Mesodermal cell (in vitro differentiated cells): ENCODE results near the gene DPF3. TPM values are rescaled to one million over a fixed set of nuclear protein-coding genes. Genes with fewer than 3 reads are reported as not detected.

Source experiments
- H3K27ac ChIP-seq: 2 replicates; pipeline ENCODE4 v1.7.0; 2013; ENCODE audit warnings: mild to moderate bottlenecking, low read depth, low read length, moderate library complexity; ENCODE audit not compliant: severe bottlenecking
- H3K36me3 ChIP-seq: 2 replicates; pipeline ENCODE4 v1.7.1; 2013; ENCODE audit warnings: mild to moderate bottlenecking, low read length, moderate library complexity; ENCODE audit not compliant: control insufficient read depth, insufficient read depth
- H3K4me1 ChIP-seq: one replicate; pipeline ENCODE4 v1.7.1; 2013; ENCODE audit warnings: mild to moderate bottlenecking, low read length; ENCODE audit not compliant: insufficient read depth, control insufficient read depth, poor library complexity, severe bottlenecking
- H3K4me3 ChIP-seq: 2 replicates; pipeline ENCODE4 v1.7.0; 2013; ENCODE audit warnings: low read length, control low read depth, mild to moderate bottlenecking; ENCODE audit not compliant: insufficient read depth, poor library complexity, severe bottlenecking; ENCODE audit errors: extremely low read depth
- H3K9me3 ChIP-seq: 2 replicates; pipeline ENCODE4 v1.7.1; 2013; ENCODE audit warnings: mild to moderate bottlenecking, low read length, moderate library complexity; ENCODE audit not compliant: control insufficient read depth
- WGBS, 2 experiments: methylation state at CpG; one replicate each; pipeline ENCODE4 v1.1.5; 2013; ENCODE audit warnings: missing lambda C conversion rate in 2 of 2; ENCODE audit not compliant: insufficient coverage in 2 of 2; 5-methylcytosine and 5-hydroxymethylcytosine counted together
- polyA plus RNA-seq, 2 experiments: library from polyadenylated mRNA; stranded (reverse); fragments of 50-300 nt; gene quantifications; one replicate each; pipeline ENCODE4 v1.2.3, GENCODE V29; 2013

Gene DPF3
- 1.9 TPM for polyA plus RNA-seq (2013, experiment 1 of 2)
- 3.5 TPM for polyA plus RNA-seq (2013, experiment 2 of 2)

DNA sequence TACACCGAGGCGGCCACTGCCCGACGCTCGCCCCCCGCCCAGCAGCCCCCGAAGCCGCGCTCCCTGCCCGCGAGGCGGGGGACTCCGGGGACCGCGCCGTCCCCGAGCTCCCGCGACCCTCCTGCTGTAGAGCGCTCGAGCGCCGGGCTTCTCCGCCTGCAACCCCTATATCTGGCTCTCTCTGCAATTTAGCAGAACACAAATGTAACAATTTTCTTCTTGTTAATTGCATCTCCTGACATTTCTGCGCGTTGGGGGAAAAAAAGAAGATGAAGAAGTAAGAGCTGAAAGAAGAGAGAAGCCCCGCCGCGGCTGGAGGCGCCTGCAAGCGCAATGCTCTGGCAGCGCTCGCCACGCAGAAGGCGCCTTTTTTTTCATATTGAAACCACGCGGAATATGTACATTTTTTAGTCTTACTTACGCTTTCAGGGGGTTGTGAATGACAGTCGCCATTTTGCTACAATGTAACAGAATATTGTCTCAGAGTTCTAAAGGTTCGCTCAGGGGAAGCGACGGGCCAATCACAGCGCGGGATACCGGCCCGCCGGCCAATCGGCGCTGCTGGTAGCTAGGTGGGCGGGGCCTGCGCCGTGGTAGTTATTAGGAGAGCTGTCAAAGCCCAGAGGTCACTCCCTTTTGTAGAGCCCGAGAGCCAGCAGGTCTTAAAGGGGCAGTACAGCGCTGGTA is at the start of gene DPF3:
Gene DPF3 (minus strand): TSS at position 466 of the 687 bp plus-strand sequence. CDS start 13 bp downstream, at position 453.
- 1% methylated on average over 34 to 42 of the region's 54 CpGs for WGBS, 2 experiments
- H3K4me3 ChIP-seq = peak within 1 kb of the TSS; percentile 74
- H3K27ac ChIP-seq = peak within 1 kb of the TSS; percentile 32
- H3K36me3 ChIP-seq = no peaks in the 10 kb centered on the region
- H3K4me1 ChIP-seq = peaks cover 3% of the 10 kb centered on the region
- H3K9me3 ChIP-seq = no peaks in the 10 kb centered on the region

DNA sequence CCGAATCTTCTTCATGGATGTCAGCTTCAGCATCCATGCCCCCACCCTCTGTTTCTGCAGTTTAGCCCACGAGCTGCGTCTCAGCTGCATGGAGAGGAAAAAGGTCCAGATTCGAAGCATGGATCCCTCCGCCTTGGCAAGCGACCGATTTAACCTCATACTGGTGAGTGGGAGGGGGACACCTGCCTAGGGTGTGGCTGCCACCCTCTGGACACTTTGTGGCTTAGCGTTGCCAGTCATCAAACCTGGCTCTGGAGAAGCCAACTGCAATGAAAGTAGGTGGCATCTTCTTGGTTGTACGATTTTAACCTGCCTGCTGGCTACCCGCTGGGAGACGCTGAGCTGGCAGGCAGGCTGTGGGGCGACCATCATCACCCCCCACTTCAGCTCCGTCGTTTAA is 49.0 kb upstream of the DPF3 start:
- no peaks in the 10 kb centered on the region for H3K9me3 ChIP-seq
- peaks cover 71% of the 10 kb centered on the region for H3K36me3 ChIP-seq
- 89 to 90% methylated on average over 6 to 12 of the region's 14 CpGs for WGBS, 2 experiments
- no peak overlapping the region for H3K27ac ChIP-seq
- peaks cover 5% of the 10 kb centered on the region for H3K4me1 ChIP-seq
- no peak overlapping the region for H3K4me3 ChIP-seq

DNA sequence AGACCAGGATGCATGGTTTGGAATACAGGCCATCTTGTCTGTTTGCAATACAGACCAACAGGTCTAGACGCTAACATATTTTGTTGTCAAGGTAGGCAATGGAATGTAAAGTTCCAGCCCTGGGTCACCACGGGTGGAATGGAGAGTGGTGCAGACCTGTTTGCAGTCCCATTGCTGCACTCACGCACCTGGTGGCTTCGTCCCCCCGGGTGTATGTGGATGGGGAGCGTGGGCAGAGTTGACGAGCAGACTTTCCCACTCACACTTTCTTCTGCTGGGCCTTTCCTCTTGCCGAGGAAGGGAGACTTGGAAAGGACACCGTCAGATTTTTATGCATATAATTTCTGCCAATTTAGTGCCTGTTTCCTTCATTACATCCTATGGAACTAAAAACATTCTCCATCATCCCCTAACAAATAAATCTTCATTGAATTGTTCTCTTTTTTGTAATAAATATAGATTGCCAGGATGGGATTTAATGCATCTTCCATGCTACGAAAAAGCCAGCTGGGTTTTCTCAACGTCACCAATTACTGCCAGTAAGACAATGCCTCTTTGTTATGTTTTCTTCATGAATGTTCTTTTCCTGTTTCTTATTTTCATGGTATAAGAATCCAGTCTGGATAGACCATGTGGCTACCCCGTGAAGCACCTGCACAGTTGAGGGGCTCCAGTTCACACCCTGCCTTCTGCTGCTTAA is 47.5 kb upstream of the DPF3 start:
- H3K27ac ChIP-seq = no peak overlapping the region
- H3K36me3 ChIP-seq = peaks cover 59% of the 10 kb centered on the region
- no peaks in the 10 kb centered on the region for H3K4me1 ChIP-seq
- 90 to 97% methylated on average over 8 to 10 of the region's 12 CpGs for WGBS, 2 experiments
- no peak overlapping the region for H3K4me3 ChIP-seq
- H3K9me3 ChIP-seq = no peaks in the 10 kb centered on the region

DNA sequence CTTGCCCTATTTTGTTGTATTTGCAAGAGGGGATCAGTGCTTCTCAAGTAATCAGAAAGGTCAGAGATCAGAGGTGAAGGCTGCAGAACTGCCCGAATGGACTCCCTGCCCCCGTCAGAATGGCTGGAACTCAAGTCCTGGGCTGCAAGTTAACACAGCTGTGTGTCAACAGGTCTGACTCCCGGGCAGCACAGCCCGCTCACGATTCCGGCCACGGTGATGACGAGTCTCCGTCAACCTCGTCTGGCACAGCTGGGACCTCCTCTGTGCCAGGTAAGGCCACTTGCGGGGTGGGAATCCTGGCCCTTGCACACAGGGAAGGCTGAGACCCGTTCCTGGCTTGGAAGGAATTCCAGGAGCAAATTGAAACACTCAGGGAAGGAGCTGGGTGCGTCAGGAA is 45.7 kb upstream of the DPF3 start:
- Histone ChIP-seq H3K4me1 (no peaks in the 10 kb centered on the region), H3K36me3 (peaks cover 48% of the 10 kb centered on the region), H3K4me3 (no peak overlapping the region), H3K9me3 (no peaks in the 10 kb centered on the region), H3K27ac (no peak overlapping the region)
- WGBS, 2 experiments = 89 to 92% methylated on average over 12 of the region's 13 CpGs

DNA sequence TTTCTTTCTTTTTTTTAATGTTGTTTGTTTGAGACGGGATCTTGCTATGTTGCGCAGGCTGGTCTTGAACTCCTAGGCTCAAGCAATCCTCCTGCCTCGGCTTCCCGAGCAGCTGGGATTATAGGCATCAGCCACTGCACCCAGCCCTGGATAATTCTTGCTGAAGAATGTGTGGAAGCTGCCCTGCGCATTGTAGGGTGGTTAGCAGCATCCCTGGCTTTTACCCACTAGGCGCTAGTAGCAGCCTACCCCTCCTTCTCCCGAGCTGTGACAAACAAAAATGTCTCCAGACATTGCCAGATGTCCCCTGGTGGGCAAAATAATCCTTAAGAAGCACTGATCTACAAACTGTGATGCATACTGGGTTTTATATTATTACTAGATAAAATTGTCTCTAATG is 39.0 kb upstream of the DPF3 start:
- 85 to 92% methylated on average over 5 to 6 of the region's 7 CpGs for WGBS, 2 experiments
- H3K4me1 ChIP-seq = no peaks in the 10 kb centered on the region

DNA sequence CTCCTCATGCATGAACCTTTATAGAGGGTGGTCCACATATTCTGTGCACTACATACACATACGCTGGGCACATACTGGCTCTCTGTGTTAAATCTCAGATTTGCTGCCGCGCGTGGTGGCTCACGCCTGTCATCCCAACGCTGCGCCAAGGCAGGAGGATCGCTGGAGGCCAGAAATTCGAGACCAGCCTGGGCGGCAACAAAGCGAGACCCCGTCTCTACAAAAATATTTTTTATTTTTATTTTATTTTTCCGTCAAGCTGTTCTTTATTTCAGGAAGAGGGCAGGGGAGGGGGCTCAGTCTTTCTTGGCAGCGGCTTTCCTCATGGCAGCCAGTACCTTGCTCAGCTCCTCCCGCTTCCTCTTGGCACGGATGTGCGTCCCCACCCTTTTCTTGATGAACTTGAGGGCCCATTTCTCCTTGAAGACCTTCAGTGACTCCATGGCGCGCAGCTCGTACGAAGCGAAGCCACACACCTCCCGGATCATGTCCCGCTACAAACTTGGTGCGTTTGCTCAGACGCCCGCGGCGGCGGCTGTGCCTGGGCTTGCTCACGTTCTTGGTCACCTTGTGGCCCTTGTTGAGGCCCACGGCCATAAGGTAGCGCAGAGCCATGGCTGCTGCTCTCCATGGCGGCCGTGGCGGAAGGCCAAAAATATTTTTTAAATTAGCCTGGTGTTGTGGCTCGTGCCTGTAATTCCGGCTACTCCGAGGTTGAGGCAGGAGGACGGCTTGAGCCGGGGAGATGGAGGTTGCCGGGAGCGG is 35.6 kb upstream of the DPF3 start:
- no peak overlapping the region for H3K27ac ChIP-seq
- H3K4me3 ChIP-seq = no peak overlapping the region
- no peaks in the 10 kb centered on the region for H3K9me3 ChIP-seq
- 97 to 98% methylated on average over 33 to 34 of the region's 43 CpGs for WGBS, 2 experiments
- H3K36me3 ChIP-seq = peaks cover 14% of the 10 kb centered on the region
- H3K4me1 ChIP-seq = no peaks in the 10 kb centered on the region

More for the DNA sequence above, 39.0 kb upstream of the DPF3 start:
- Histone ChIP-seq H3K36me3 (peaks cover 14% of the 10 kb centered on the region), H3K9me3 (no peaks in the 10 kb centered on the region), H3K4me3 (no peak overlapping the region), H3K27ac (no peak overlapping the region)

DNA sequence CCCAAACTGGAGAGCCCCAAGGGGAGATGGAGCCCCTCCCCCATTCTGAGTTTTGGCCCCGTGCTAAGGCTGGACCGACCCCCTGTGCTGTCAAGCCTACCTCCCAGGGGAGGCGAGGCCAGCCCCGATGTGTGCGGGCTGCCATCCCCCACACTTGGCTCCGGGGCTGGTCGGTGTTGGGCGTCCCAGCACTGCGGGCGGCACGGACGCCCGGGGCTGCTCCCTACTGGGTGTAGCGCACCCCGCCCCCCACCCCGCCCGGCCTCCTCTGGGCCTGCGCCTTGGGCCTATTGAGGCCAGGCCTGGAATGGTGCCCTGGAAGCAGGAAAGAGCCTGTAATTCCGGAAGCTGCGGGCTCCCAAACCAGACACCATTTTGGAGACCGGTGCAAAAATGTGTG is 35.0 kb upstream of the DPF3 start:
- Histone ChIP-seq H3K4me3 (no peak overlapping the region), H3K36me3 (peaks cover 14% of the 10 kb centered on the region), H3K27ac (no peak overlapping the region), H3K4me1 (no peaks in the 10 kb centered on the region), H3K9me3 (no peaks in the 10 kb centered on the region)
- WGBS, 2 experiments = 91 to 92% methylated on average over 18 to 21 of the region's 21 CpGs

DNA sequence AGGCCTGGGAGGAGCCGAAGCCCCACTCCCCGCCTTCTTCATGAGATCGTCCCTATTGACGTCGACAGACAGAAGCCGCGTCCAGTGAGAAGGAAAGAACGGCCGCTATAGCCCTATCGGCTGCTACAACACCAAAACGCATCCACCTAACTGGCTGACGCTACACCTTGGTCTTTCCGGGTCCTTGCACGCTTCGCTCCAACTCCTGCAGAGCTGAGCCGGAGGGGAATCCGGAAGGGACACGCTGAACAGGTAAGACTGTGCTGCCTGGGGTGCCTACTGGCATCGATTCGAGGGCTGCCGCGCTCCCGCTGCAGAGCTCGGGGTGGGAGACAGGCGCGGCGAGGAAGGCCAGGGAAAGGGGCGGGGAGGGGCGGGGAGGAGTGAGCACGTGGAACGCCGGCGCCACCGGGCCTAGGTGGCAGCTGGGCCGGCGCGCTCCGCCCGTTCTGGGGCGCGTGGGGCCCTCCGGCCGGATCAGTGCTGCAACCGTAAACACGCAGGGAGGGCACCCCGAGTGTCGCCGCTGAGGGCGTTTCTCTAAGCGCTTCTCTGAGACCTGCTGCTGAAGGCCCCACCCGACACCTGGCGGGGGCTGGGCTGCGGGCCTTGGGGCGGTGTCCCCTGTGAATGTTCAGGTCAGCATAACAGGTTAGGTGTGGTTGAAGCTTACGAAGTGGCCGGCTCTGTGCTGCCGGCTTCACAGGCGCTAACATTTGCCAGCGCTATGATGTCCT is 32.6 kb upstream of the DPF3 start, which contains the start of gene DCAF4:
Gene DCAF4 (plus strand): TSS at position 173 of the 737 bp plus-strand sequence. CDS start 11,515 bp downstream, outside the sequence.
- H3K36me3 ChIP-seq = peaks cover 14% of the 10 kb centered on the region
- whole genome bisulfite sequencing, 2 experiments = 0 to 1% methylated on average over 50 to 52 of the region's 59 CpGs
- no peaks in the 10 kb centered on the region for H3K4me1 ChIP-seq

DNA sequence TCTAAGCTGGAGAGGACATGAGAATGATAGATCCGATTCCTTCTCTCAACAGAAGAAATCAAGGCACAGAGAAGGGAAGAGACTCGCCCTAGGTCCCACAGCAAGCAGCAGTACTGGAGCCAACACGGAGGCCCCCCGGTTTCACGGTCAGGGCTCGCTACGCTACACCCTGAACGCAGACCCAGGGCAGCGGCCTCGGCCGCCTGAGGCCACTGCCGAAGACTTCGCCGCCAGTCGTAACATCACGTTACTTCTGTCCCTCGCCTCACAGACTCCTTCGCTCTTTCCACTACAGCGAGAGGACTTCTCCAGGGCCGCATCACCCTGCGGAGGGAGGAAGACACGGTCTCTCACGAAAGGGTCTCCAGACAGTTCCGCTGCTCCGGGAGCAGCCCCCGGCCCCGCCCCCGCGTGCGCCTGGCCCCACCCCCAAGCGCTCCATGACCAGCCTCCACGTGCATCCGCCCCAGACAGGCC is 32.0 kb upstream of the DPF3 start:
- H3K27ac ChIP-seq = no peak overlapping the region
- 27 to 33% methylated on average over 24 to 28 of the region's 33 CpGs for WGBS, 2 experiments

More for the DNA sequence above, 32.6 kb upstream of the DPF3 start, which contains the start of gene DCAF4:
- peak within 1 kb of the TSS; percentile 73 for H3K4me3 ChIP-seq
- H3K9me3 ChIP-seq = no peaks in the 10 kb centered on the region
- peak within 1 kb of the TSS; percentile 62 for H3K27ac ChIP-seq

More for the DNA sequence above, 32.0 kb upstream of the DPF3 start:
- H3K36me3 ChIP-seq = peaks cover 14% of the 10 kb centered on the region
- no peaks in the 10 kb centered on the region for H3K4me1 ChIP-seq
- peak overlapping the region; percentile 73 for H3K4me3 ChIP-seq
- H3K9me3 ChIP-seq = no peaks in the 10 kb centered on the region
